A673 (cell line): ENCODE data around the gene SEC14L5.

Source experiments
- EZH2 ChIP-seq: fragments of 200-600 bp; sonication (generic); IDR thresholded peaks from 2 replicates; pipeline ENCODE4 v1.6.1; 2017; ENCODE audit warnings: borderline replicate concordance, low read depth, mild to moderate bottlenecking, mixed read lengths, antibody characterized with exemption, low read length; ENCODE audit not compliant: poor library complexity, severe bottlenecking
- TF ChIP-seq, protein P1 (sequence below): fragments of 300-800, 200-600 bp; sonication (generic); conservative IDR thresholded peaks from 2 replicates; pipeline ENCODE4 v1.5.1; 2017; ENCODE audit warnings: low read depth, mild to moderate bottlenecking, antibody characterized with exemption, low read length, moderate library complexity, mixed read lengths

DNA sequence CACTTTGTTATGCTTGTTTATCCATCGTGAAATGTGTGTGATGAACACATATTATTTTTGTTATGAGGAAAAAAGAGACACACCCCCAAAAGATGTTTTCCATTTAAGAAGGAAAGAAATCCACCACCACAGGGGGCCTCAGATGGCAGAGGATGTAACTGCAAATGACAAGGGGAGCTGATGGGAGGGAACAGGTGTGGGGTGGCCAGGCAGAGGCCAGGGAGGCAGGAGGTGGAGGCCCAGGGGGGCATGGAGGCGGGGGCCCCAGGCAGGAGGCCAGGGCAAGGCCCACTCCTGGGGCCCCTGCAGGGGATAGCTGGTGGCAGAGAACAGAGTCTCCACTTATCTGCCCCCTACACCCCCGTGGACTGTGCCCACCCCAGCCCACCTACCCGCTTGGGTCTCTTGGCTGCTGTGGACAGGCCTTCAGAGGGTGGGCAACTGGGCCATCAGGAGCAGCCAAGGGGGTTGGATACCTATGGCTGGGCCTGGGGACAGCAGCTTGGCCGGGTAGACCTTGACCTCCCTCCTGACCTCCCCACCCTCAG is 49.2 kb upstream of the SEC14L5 start:
- TF ChIP-seq, protein P1, sequence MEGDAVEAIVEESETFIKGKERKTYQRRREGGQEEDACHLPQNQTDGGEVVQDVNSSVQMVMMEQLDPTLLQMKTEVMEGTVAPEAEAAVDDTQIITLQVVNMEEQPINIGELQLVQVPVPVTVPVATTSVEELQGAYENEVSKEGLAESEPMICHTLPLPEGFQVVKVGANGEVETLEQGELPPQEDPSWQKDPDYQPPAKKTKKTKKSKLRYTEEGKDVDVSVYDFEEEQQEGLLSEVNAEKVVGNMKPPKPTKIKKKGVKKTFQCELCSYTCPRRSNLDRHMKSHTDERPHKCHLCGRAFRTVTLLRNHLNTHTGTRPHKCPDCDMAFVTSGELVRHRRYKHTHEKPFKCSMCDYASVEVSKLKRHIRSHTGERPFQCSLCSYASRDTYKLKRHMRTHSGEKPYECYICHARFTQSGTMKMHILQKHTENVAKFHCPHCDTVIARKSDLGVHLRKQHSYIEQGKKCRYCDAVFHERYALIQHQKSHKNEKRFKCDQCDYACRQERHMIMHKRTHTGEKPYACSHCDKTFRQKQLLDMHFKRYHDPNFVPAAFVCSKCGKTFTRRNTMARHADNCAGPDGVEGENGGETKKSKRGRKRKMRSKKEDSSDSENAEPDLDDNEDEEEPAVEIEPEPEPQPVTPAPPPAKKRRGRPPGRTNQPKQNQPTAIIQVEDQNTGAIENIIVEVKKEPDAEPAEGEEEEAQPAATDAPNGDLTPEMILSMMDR: no peak
- TF ChIP-seq EZH2: no peak
